ENCODE data around the gene IQSEC3.
"Not testable (repeated sequence)": the region's sequence is repeated elsewhere in the genome, so short reads cannot be mapped to it uniquely, and the experiment has no call there.

Gene IQSEC3

GRCh38 chr12:53735-54730, 12.5 kb upstream of the IQSEC3 start:
- no peak for DNase-seq

GRCh38 chr12:54750-55535, 11.6 kb upstream of the IQSEC3 start:
- no peak for DNase-seq

- no peak for DNase-seq
Observed at GRCh38 chr12:56683-57346, 9.8 kb upstream of the IQSEC3 start.

- no peak for DNase-seq
Observed at GRCh38 chr12:57539-57938, 9.0 kb upstream of the IQSEC3 start.

GRCh38 chr12:58832-59231, 7.7 kb upstream of the IQSEC3 start:
- no peak for DNase-seq

GRCh38 chr12:61845-62244, 4.7 kb upstream of the IQSEC3 start:
- not testable (repeated sequence) for DNase-seq

GRCh38 chr12:65491-66063, 990 bp upstream of the IQSEC3 start:
- DNase-seq = not testable (repeated sequence)

- DNase-seq = not testable (repeated sequence)
Observed at GRCh38 chr12:66782-67504, 376 bp downstream of the IQSEC3 start.

- DNase-seq = not testable (repeated sequence)
Observed at GRCh38 chr12:69677-70076, 3.1 kb downstream of the IQSEC3 start.

- DNase-seq = not testable (repeated sequence)
Observed at GRCh38 chr12:70541-70940, 4.0 kb downstream of the IQSEC3 start.

GRCh38 chr12:72018-72417, 5.5 kb downstream of the IQSEC3 start:
- not testable (repeated sequence) for DNase-seq

GRCh38 chr12:74420-75190, 8.0 kb downstream of the IQSEC3 start:
- DNase-seq = not testable (repeated sequence)

- DNase-seq = not testable (repeated sequence)
Observed at GRCh38 chr12:75541-75940, 9.0 kb downstream of the IQSEC3 start.

GRCh38 chr12:76102-76501, 9.5 kb downstream of the IQSEC3 start:
- not testable (repeated sequence) for DNase-seq

GRCh38 chr12:76551-76950, 10.0 kb downstream of the IQSEC3 start:
- not testable (repeated sequence) for DNase-seq

- DNase-seq = not testable (repeated sequence)
Observed at GRCh38 chr12:77101-77719, 10.6 kb downstream of the IQSEC3 start.

- not testable (repeated sequence) for DNase-seq
Observed at GRCh38 chr12:77769-78383, 11.3 kb downstream of the IQSEC3 start.

GRCh38 chr12:78981-79380, 12.4 kb downstream of the IQSEC3 start:
- DNase-seq = no peak

- no peak for DNase-seq
Observed at GRCh38 chr12:80681-81190, 14.2 kb downstream of the IQSEC3 start.

GRCh38 chr12:82740-83139, 16.2 kb downstream of the IQSEC3 start:
- no peak for DNase-seq

Measured in stimulated activated naive CD4-positive, alpha-beta T cell treated with Interleukin-2 at 50 U/mL for 16 hours (primary cell).